ENCODE data around the gene CYFIP1.

CYFIP1 gene

DNA sequence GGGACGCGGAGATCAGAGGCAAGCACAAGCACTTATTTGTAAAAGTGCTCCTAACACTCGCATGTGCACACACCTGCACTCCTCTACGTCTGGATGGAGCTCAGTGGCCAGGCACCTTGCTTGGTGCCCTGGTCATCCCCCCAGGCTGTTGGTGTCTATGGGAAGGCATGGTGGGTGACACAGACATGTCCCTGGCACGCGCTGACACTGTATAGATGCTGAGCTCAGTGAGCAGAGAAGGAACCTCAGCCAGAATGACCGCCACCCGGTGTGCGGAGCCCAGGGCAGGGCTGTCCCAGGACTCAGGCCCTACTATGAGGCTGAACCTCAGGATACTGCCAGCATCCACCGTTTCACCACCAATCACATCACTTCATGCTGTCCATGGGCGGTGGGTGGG lies 77.2 kb downstream of the CYFIP1 start:
- Histone ChIP-seq H3K27ac (no peak overlapping the region), H3K4me3 (no peak overlapping the region)
- DNase-seq (ENCODE audit: low spot score), result no peak
- TF ChIP-seq, protein P1, sequence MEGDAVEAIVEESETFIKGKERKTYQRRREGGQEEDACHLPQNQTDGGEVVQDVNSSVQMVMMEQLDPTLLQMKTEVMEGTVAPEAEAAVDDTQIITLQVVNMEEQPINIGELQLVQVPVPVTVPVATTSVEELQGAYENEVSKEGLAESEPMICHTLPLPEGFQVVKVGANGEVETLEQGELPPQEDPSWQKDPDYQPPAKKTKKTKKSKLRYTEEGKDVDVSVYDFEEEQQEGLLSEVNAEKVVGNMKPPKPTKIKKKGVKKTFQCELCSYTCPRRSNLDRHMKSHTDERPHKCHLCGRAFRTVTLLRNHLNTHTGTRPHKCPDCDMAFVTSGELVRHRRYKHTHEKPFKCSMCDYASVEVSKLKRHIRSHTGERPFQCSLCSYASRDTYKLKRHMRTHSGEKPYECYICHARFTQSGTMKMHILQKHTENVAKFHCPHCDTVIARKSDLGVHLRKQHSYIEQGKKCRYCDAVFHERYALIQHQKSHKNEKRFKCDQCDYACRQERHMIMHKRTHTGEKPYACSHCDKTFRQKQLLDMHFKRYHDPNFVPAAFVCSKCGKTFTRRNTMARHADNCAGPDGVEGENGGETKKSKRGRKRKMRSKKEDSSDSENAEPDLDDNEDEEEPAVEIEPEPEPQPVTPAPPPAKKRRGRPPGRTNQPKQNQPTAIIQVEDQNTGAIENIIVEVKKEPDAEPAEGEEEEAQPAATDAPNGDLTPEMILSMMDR (IDR thresholded peaks at IDR 0.05), result no peak

DNA sequence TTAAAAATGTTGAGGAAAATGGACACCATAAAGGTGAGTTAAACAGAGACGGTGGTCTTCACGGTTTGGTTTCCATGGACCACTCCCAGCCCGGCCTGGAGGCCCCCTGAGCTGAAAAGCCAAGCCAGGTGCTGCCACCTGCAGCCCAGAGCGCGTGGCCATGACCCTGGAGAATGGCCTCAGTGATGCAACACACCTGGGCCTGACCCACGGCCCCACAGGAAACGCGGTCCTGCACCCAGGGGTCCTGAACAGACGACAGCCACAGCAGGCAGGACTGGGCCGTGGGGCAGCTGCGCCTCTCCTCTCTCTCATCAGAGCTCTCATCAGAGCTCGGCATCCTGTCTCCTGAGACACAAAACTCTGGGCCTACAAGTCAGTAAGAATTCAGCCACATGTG lies 77.6 kb downstream of the CYFIP1 start:
- TF ChIP-seq, protein P1 (IDR thresholded peaks at IDR 0.05), result no peak
- no peak overlapping the region for H3K4me3 ChIP-seq
- H3K27ac ChIP-seq, result no peak overlapping the region
- DNase-seq (ENCODE audit: low spot score), result no peak

DNA sequence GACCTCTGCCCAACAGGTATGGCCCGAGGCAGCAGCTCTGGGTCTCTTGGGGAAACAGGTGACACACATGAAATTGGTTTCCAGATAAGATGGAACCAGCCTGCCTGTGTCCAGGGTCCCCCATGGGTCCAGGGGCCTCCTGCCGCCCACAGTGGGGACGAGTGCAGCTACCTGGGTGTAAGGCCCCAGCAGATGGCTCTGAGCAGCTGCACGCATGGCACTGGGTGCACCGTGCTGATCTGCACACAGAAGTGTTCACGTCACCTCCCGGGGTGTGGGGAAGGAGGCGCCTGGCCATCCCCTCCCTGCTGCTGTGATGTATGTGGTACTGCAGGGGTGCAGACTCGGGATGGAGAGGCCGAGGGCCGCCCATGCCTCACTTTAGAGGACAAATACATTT lies 78.1 kb downstream of the CYFIP1 start:
- Histone ChIP-seq H3K27ac (no peak overlapping the region), H3K4me3 (no peak overlapping the region)
- no peak for DNase-seq (ENCODE audit: low spot score)
- TF ChIP-seq, protein P1 (IDR thresholded peaks at IDR 0.05), result no peak

DNA sequence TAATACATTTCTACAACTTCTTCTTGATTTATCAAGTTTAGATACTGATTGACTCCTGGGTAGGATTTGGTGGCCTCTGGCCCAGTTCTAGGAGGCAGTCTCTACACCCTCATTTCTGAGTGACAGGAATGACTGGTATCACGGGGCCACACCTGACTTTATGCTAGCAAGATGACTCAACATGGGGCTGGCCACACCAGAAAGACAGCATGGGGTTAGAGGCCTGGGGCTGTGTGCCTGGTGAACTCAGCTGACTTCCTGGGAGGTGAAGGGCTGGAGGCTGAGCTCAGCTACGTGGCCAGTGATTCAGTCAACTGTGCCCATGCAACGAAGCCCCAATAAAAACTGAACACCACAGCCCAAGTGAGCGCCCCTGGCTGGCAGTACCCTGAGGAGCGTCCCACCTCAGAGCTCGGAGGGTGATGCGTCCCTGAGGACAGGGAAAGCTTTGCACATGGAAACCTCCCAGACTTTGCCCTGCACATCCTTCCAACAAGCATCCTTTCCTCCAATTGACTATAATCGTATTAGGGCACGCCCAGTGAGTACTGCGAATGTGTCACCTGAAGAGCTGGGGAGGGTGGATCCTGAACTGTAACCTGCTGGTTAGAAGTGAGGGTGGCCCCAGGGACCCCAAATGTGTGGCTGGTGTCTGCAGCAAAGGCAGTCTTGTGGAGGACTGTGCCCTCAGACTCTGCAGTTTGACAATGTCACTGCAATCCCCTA lies 84.5 kb downstream of the CYFIP1 start:
- TF ChIP-seq, protein P1 (IDR thresholded peaks at IDR 0.05), result no peak
- no peak for DNase-seq (ENCODE audit: low spot score)
- H3K27ac ChIP-seq, result no peak overlapping the region
- no peak overlapping the region for H3K4me3 ChIP-seq

DNA sequence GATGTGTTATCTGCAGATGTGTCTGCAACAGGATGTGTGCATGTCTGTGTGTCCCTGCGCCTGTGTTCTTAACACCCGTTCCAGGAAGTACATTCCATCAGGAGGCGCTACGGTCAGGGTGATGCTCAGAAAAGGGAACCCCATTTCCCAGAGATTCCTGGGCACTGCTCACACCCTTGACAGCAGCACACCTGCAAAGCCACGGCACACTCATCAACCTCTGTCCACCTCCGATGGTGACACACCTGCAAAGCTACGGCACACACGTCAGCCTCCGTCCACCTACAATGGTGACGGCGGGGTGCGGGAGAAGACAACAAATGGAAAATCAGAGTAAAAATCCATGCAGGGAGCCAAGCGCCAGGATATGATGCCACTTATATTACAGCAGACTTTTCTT lies 86.3 kb downstream of the CYFIP1 start:
- Histone ChIP-seq H3K4me3 (no peak overlapping the region), H3K27ac (no peak overlapping the region)
- DNase-seq (ENCODE audit: low spot score), result no peak
- TF ChIP-seq, protein P1 (IDR thresholded peaks at IDR 0.05), result no peak

DNA sequence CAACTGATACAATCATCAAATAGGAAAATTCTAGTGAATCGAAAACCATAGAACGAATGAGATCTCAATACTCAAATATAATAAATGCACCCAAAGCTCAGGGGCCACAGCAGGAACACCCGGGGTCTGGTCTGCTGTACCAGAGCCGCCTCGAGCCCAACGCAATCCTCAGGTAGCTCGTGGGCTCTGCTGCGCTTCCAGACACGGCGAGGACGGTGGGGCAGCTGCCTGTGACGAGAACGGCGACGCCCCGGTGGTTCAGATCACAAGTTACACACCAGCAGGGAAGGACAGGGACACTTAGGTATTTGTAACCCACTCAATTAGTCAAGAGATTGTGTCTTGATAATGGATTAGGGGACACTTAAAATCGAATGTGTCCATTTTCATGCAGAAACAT lies 87.1 kb downstream of the CYFIP1 start:
- TF ChIP-seq, protein P1 (IDR thresholded peaks at IDR 0.05), result no peak
- no peak for DNase-seq (ENCODE audit: low spot score)
- H3K27ac ChIP-seq, result no peak overlapping the region
- no peak overlapping the region for H3K4me3 ChIP-seq

DNA sequence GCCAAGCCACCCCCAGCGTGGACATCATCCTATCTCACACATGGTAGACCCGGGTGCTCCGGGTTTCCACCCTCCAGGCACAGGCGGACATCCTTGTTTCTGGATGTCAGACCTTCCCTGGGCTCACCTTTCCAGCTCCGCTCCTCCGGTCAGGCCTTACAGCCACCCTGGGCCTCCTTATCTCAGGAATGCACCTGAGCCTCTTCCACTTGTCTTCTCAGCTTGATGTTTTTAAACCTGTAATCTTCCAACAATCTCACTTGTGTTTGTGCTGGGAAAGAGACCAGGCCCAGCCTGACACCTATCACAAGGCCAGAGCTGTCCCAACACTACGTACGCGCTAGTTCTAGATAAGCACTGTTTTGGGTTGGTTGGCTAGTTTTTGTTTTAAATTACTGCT lies 87.8 kb downstream of the CYFIP1 start:
- TF ChIP-seq, protein P1 (IDR thresholded peaks at IDR 0.05), result no peak
- Histone ChIP-seq H3K4me3 (no peak overlapping the region), H3K27ac (no peak overlapping the region)
- DNase-seq (ENCODE audit: low spot score), result no peak

Measured in coronary artery (tissue), 2 donors.